Measurements from ENCODE around the gene CD36. TPM values are rescaled to one million over a fixed set of nuclear protein-coding genes. Genes with fewer than 3 reads are reported as not detected.

CD36 gene
- total and polyA plus RNA-seq, 2 donors (not counting 3 experiments of a cell fraction or from before 2014, with no cell fraction given) = 0.58 to 0.87 TPM

DNA sequence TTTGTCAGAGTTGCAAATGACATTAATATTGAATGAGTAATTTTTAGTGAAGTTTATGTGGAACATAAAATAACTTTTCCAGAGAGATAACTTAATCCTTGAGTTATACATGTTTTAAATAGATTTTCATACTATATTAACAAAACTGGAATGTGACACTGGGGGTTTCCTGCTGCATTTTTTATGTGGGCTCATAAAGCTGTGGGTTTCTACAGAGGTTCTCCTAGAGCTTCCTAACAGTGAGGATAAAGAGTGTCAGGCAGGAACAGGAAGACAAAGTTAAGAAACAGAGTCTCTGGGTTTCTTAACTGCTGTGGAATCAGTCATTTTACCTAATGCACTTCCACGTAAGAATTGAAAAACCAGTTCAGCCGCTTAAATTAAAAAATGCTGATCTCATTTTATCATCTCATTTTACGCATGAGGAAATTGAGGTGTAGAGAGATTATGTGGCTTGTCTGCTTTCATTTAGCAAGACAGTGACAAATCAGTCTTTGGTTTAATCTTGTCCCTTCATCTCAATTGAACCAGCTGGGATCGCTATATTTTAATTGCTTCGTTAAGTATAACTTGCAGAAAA lies 5.0 kb downstream of the CD36 start:
- no peaks in the 10 kb centered on the region for H3K27me3 ChIP-seq (ENCODE audit: control insufficient read depth in 2 of 2, insufficient read depth in 2 of 2, low read length in 2 of 2)
- dilution Hi-C loops (cut with MboI; ENCODE audit: extremely low pct_ligation_motif_present, low sequenced_read_pairs) = no loop called here
- CTCF ChIA-PET = no interaction called here
- POLR2A ChIA-PET = no interaction called here
- H3K9ac ChIP-seq (replicated peaks; ENCODE audit: extremely low read depth, insufficient read depth, low read length) = no peak overlapping the region
- no peak for FAIRE-seq
- no peak overlapping the region for H3K4me2 ChIP-seq (ENCODE audit: insufficient read depth, low read length)
- H3K4me1 ChIP-seq (ENCODE audit: control insufficient read depth, extremely low read depth, insufficient read depth, low read length) = no peaks in the 10 kb centered on the region
- H3K36me3 ChIP-seq (ENCODE audit: control insufficient read depth in 2 of 2, extremely low read depth in 1 of 2, insufficient read depth in 2 of 2, low read length in 2 of 2) = no peaks in the 10 kb centered on the region
- no TSS peak for BruUV-seq (replicated peaks)
- DNase-seq (ENCODE audit: low read depth, low spot score) = no peak
- H3K27ac ChIP-seq (ENCODE audit: insufficient read depth, low read depth, low read length) = no peak overlapping the region
- no peaks in the 10 kb centered on the region for H4K20me1 ChIP-seq (replicated peaks; ENCODE audit: control insufficient read depth, extremely low read depth, insufficient read depth, low read length)
- no peaks in the 10 kb centered on the region for H3K9me1 ChIP-seq (replicated peaks; ENCODE audit: control insufficient read depth, extremely low read depth, insufficient read depth, low read length)
- no peaks in the 10 kb centered on the region for H3K9me3 ChIP-seq (replicated peaks; ENCODE audit: control insufficient read depth, insufficient read depth, low read length)
- no peak overlapping the region for H2AFZ ChIP-seq (ENCODE audit: low read depth, low read length)
- intact Hi-C loops (cut with micrococcal nuclease) = no loop called here
- TF ChIP-seq MYC (IDR thresholded peaks at IDR 0.05; ENCODE audit: low read depth, low read length) (no peak), EZH2 (IDR thresholded peaks at IDR 0.05; ENCODE audit: borderline replicate concordance, low read depth, low read length, severe bottlenecking) (no peak), POLR2A (IDR thresholded peaks at IDR 0.05; ENCODE audit: low read depth, low read length) (no peak), JUN (IDR thresholded peaks at IDR 0.05; ENCODE audit: borderline replicate concordance, insufficient read depth, insufficient read length, low read depth) (no peak), GATA2 (IDR thresholded peaks at IDR 0.05; ENCODE audit: insufficient read depth, insufficient read length, low read depth, low read length) (no peak), FOS (IDR thresholded peaks at IDR 0.05; ENCODE audit: borderline replicate concordance, insufficient read depth, low read length) (no peak), POLR2AphosphoS5 (IDR thresholded peaks at IDR 0.05; ENCODE audit: insufficient read depth, low read depth, low read length) (no peak)
- TF ChIP-seq, protein P1, sequence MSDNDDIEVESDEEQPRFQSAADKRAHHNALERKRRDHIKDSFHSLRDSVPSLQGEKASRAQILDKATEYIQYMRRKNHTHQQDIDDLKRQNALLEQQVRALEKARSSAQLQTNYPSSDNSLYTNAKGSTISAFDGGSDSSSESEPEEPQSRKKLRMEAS (IDR thresholded peaks at IDR 0.05; ENCODE audit: insufficient read depth, insufficient read length) = no peak
- TF ChIP-seq, protein P2, sequence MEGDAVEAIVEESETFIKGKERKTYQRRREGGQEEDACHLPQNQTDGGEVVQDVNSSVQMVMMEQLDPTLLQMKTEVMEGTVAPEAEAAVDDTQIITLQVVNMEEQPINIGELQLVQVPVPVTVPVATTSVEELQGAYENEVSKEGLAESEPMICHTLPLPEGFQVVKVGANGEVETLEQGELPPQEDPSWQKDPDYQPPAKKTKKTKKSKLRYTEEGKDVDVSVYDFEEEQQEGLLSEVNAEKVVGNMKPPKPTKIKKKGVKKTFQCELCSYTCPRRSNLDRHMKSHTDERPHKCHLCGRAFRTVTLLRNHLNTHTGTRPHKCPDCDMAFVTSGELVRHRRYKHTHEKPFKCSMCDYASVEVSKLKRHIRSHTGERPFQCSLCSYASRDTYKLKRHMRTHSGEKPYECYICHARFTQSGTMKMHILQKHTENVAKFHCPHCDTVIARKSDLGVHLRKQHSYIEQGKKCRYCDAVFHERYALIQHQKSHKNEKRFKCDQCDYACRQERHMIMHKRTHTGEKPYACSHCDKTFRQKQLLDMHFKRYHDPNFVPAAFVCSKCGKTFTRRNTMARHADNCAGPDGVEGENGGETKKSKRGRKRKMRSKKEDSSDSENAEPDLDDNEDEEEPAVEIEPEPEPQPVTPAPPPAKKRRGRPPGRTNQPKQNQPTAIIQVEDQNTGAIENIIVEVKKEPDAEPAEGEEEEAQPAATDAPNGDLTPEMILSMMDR (IDR thresholded peaks at IDR 0.05; ENCODE audit: extremely low read depth in 1 of 2, insufficient read depth in 1 of 2, low read depth in 1 of 2, low read length in 2 of 2) = no peak
- H3K79me2 ChIP-seq (ENCODE audit: control insufficient read depth, insufficient read depth, low read length) = no peaks in the 10 kb centered on the region
- H3K4me3 ChIP-seq (replicated peaks in 1 of 3; ENCODE audit: insufficient read depth in 1 of 3, low read depth in 1 of 3, low read length in 3 of 3) = no peak overlapping the region
